NCI-H526 treated with DMSO at 0.1 percent for 48 hours (cell line): ENCODE data around the gene GPR83.
"Not testable (repeated sequence)": the region's sequence is repeated elsewhere in the genome, so short reads cannot be mapped to it uniquely, and the experiment has no call there.

Experiments used
- DNase-seq: peaks from one replicate; lab custom pipeline; 2025; lab: John Stamatoyannopoulos, UW

Gene GPR83

GRCh38 chr11:94370576-94370975 is 30.6 kb downstream of the GPR83 start:
- DNase-seq, result not testable (repeated sequence)

GRCh38 chr11:94350850-94351563 is 50.2 kb downstream of the GPR83 start:
- not testable (repeated sequence) for DNase-seq

- DNase-seq, result not testable (repeated sequence)
These were observed 54.9 kb downstream of the GPR83 start for GRCh38 chr11:94346311-94346710.

GRCh38 chr11:94343495-94343894 is 57.7 kb downstream of the GPR83 start:
- DNase-seq, result no peak

GRCh38 chr11:94342250-94342649 is 59.0 kb downstream of the GPR83 start:
- no peak for DNase-seq

GRCh38 chr11:94338651-94339050 is 62.6 kb downstream of the GPR83 start:
- no peak for DNase-seq

GRCh38 chr11:94336033-94336432 is 65.2 kb downstream of the GPR83 start:
- no peak for DNase-seq

GRCh38 chr11:94332814-94333213 is 68.4 kb downstream of the GPR83 start:
- DNase-seq, result no peak

GRCh38 chr11:94330789-94331188 is 70.4 kb downstream of the GPR83 start:
- no peak for DNase-seq

- no peak for DNase-seq
These were observed 71.7 kb downstream of the GPR83 start for GRCh38 chr11:94329501-94329900.

GRCh38 chr11:94328587-94329080 is 72.6 kb downstream of the GPR83 start:
- DNase-seq, result no peak
